HCEC 1CT (cell line): Measurements from ENCODE around the gene SLC39A9.

Source experiments
- DNase-seq: peaks from one replicate; pipeline ENCODE4 v3.0.0-alpha.2; 2017

The SLC39A9 gene

GRCh38 chr14:69505338-69506240, 107.1 kb downstream of the SLC39A9 start:
- no peak for DNase-seq

- DNase-seq = no peak
These were observed 107.7 kb downstream of the SLC39A9 start for GRCh38 chr14:69506241-69506595.
